ENCODE results near the gene NEU4.
"Not testable (repeated sequence)": the region's sequence is repeated elsewhere in the genome, so short reads cannot be mapped to it uniquely, and the experiment has no call there.

NEU4 gene

DNA sequence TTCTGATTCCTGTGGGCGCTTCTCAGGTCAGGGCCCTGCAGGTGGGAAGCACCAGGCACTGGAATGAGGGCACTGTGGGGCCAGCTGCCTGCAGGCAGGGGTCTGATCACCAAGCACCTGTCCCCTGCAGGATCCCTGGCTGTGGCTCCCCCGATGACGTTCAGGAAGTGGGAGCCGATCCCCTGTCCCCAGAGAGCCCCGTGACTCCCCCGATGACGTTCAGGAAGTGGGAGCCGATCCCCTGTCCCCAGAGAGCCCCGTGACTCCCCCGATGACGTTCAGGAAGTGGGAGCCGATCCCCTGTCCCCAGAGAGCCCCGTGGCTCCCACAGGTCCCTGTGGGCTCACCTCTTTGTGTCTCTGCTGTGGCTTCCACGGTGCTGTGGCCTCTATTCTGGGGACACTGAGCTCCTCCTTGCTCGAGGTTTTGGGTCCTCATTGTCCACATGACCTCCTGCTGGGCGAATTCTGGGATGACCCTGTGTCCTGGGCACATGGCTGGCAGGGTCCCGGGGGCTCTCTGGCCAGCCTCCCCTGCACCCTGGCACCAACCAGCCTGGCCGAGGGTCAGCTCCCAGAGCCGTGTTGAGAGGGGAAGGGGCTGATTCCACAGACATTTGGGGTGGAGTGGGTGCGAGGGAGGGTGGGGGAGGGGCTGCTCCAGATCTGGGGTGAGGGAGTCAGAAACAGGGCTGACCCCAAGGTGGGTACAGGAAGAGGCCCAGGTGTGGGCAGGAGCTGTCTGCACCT is 4.8 kb downstream of the NEU4 start:
- DNase-seq (ENCODE audit: low read depth in 2 of 2, low spot score in 1 of 2), result no peak

DNA sequence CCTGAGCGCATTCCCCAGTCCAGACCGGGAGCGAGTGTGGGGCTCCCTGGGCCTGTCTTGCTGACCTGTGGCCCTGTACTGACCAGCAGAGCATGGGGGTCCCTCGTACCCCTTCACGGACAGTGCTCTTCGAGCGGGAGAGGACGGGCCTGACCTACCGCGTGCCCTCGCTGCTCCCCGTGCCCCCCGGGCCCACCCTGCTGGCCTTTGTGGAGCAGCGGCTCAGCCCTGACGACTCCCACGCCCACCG is 5.3 kb downstream of the NEU4 start:
- no peak for DNase-seq (ENCODE audit: low read depth in 2 of 2, low spot score in 1 of 2)

DNA sequence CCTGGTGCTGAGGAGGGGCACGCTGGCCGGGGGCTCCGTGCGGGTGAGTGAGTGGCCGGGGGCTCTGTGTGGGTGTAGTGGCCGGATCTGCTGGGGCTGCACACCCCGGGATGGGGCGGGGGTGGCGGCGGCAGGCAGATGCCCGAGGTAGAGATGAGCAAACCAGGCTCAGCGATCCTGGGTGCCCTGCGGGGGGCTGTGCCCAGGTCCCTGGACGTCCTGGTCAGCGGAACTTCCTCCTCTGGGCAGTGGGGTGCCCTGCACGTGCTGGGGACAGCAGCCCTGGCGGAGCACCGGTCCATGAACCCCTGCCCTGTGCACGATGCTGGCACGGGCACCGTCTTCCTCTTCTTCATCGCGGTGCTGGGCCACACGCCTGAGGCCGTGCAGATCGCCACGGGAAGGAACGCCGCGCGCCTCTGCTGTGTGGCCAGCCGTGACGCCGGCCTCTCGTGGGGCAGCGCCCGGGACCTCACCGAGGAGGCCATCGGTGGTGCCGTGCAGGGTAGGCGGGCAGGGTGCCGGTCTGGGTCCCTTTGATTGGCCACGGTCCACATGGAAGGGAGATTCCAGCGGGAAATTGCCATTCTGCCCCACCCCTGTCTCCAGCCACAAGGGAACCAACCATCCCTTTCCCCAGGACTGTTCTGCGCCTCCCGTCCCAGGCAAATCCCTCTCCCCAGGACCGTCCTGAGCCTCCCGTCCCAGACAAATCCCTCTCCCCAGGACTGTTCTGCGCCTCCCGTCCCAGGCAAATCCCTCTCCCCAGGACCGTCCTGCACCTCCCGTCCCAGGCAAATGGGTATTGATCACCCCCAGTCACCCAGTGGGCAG is 5.9 kb downstream of the NEU4 start:
- no peak for DNase-seq (ENCODE audit: low read depth in 2 of 2, low spot score in 1 of 2)

DNA sequence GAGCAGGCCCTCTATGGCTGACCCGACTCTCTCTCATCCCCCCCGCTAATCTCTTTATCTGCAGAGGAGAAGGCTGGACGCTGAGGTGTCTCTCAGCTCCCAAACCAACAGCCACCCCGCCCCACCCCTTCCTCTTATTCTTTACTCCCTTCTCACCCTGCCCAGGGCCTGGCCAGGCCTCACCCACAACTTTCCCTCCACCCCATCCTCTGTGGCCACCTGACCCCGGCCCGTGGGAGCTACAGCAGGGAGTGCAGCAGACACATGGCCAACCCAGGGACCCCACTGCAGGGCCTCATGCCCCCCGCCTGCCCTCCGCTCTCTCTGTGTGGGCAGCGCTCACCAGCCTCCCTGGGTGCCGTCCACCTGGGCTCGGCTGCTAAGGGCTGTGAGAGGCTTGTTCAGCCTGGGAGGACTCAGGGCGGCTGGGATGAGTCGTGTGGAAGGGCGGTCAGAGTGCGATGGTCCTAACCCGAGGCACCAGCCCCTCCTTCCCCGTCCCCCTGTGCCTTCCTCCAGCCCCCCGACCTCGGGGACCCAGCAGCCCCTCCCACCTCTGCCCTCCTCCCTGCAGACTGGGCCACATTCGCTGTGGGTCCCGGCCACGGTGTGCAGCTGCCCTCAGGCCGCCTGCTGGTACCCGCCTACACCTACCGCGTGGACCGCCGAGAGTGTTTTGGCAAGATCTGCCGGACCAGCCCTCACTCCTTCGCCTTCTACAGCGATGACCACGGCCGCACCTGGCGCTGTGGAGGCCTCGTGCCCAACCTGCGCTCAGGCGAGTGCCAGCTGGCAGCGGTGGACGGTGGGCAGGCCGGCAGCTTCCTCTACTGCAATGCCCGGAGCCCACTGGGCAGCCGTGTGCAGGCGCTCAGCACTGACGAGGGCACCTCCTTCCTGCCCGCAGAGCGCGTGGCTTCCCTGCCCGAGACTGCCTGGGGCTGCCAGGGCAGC is 6.8 kb downstream of the NEU4 start:
- DNase-seq (ENCODE audit: low read depth in 2 of 2, low spot score in 1 of 2), result no peak

DNA sequence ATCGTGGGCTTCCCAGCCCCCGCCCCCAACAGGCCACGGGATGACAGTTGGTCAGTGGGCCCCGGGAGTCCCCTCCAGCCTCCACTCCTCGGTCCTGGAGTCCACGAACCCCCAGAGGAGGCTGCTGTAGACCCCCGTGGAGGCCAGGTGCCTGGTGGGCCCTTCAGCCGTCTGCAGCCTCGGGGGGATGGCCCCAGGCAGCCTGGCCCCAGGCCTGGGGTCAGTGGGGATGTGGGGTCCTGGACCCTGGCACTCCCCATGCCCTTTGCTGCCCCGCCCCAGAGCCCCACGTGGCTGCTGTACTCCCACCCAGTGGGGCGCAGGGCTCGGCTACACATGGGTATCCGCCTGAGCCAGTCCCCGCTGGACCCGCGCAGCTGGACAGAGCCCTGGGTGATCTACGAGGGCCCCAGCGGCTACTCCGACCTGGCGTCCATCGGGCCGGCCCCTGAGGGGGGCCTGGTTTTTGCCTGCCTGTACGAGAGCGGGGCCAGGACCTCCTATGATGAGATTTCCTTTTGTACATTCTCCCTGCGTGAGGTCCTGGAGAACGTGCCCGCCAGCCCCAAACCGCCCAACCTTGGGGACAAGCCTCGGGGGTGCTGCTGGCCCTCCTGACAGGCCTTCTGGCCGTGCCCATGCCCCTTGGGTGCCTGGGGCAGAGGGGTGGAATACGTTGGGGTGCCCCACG is 7.6 kb downstream of the NEU4 start:
- DNase-seq (ENCODE audit: low read depth in 2 of 2, low spot score in 1 of 2), result no peak

DNA sequence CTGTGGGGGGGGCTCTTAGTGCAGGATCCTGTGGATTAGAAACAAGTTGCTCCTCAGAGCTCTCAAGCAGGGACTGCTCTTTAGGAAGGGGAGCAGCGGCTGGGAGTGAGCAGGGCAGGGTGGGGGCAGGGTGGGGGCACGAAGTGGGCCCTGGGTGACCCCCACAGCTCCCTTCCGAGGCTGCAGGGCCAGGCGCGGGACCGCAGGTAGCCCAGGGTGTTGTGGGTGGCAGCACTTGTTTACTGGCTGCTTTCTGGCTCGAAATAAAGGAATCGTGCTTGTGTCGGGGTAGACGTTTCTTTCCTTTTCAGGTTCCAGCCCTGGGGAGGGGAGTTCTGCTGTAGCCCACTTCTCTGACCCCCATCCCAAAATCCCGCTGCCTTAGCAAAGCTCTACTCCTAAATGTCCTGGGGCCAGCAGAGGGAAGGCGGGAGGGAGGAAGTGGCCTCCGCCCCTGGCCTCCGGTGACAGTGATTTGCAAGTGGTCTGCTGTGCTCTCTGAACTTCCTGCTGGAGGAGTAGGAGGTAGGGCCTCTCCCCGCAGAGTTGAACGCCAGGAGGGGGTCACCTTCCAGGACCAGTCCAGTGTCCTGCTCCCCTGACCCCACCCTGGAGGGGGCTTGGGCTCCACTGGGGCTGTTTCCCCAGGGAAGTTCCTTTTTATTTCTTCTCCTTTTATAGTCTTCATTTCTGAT is 8.3 kb downstream of the NEU4 start:
- no peak for DNase-seq (ENCODE audit: low read depth in 2 of 2, low spot score in 1 of 2)

DNA sequence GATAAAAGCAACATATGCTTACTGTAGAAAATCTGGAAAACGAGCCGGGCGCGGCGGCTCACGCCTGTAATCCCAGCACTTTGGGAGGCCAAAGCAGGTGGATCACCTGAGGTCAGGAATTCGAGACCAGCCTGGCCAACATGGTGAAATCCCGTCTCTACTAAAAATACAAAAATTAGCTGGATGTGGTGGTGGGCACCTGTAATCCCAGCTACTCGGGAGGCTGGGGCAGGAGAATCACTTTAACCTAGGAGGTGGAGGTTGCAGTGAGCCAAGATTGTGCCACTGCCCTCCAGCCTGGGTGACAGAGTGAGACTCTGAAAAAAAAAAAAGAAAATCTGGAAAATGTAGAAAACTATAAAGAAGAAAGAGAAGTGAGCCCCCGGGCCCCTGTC is 8.8 kb downstream of the NEU4 start:
- not testable (repeated sequence) for DNase-seq (ENCODE audit: low read depth in 2 of 2, low spot score in 1 of 2)

DNA sequence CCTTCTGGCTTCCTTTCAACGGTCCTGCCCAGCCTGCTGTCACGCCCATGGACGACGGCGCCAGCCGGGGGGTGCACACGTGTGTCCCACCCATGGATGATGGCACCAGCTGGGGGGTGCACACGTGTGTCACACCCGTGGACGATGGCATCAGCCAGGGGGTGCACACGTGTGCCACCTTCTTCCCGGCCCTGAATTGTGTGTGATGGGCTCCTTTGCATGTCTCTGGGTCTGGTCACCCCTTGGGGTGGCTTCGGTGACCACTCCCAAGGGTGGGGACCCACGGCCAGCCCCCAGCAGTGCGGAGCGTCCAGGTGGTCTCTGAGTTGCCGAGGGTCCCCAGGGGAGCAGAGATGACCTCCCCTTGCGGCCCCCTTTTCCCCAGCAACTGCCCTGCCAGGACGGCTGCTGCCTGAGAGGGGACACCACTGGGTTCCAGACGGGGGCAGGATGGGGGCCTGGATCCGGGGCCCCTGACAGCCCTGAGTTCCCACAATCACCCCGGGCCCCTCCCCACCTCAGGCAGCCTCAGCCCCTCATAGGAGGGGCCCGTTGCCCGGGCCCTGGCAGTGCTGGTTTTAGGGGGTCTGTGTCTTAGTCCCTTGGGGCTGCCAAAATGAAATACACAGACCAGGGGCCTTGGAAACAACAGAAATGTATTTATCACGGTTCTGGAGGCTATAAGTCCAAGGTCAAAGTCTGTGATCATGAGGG is 9.4 kb downstream of the NEU4 start:
- no peak for DNase-seq (ENCODE audit: low read depth in 2 of 2, low spot score in 1 of 2)

DNA sequence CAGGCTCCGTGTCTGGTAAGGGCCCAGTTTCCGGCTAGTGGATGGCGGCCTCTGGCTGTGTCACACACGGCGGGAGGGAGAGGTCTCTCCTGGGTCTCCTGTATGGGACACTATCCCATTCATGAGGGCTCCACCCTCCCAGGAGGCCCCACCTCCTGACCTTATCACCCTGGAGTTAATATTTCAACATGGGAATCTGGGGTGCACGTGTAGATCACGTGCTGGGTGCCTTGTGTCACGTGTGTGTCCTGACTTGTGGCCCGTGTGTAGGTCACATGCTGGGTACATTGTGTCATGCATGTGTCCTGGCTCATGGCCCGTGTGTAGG is 9.9 kb downstream of the NEU4 start:
- no peak for DNase-seq (ENCODE audit: low read depth in 2 of 2, low spot score in 1 of 2)

DNA sequence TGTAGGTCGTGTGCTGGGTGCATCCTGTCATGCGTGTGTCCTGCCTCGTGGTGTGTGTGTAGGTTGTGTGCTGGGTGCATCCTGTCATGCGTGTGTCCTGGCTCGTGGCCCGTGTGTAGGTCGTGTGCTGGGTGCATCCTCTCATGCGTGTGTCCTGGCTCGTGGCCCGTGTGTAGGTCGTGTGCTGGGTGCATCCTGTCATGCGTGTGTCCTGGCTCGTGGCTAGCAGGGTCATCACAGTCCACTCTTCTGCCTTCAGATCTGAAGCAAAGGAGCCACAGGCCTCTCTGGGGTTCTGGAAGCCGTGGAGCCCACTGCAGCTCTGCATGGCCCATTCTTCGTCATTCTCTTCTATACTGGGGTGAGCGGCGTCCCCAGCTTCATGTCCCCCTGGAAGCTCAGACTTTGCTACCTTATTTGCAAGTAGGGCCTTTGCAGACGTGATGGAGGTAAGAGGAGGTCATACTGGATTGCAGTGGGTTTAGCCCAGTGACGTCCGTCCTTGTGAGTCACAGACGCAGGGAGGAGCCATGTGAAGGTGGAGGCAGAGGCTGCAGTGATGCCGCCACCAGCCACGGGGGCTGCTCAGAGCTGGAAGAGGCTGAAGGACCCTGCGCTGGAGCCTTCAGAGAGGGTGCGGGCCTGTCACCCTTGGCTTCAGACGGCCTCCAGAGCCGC is 11.1 kb downstream of the NEU4 start:
- not testable (repeated sequence) for DNase-seq (ENCODE audit: low read depth in 2 of 2, low spot score in 1 of 2)

DNA sequence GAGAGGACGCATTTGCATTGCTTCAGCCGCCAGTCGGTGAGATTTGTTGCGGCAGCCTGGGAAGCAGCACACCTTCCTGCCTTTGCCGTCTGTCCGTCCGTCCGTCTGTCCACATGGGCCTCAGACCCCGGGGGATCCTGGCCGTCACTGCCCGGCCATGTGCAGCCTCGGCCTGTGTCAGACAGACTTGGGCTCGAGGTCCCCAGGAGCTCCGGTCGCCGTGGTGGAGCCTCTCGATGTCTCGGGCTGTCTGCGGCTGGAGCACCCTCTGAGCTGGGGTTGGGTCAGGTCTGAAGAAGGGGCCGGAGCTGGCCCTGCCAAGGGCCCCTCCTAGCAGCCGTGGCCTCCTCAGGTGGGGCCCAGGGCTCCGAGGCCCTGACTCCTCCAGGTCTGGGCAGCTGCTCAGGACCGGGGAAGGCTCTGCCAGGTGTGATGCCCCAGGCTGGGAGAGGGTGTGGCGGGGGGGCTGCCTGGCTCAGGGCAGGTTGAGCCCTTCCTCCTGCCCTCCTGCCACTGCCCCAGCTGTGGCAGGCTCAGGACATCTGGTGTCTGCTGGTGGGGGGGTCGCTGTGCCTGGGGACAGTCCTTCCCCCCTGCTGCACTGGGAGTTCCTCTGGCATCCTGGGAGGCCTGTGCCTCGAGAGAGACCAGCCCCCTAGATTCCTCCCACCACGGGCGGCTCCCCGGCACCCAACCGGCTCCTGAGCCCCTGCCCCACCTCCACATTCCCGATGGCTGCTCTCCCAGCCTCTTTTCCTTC is 11.8 kb downstream of the NEU4 start:
- DNase-seq (ENCODE audit: low read depth in 2 of 2, low spot score in 1 of 2), result no peak

DNA sequence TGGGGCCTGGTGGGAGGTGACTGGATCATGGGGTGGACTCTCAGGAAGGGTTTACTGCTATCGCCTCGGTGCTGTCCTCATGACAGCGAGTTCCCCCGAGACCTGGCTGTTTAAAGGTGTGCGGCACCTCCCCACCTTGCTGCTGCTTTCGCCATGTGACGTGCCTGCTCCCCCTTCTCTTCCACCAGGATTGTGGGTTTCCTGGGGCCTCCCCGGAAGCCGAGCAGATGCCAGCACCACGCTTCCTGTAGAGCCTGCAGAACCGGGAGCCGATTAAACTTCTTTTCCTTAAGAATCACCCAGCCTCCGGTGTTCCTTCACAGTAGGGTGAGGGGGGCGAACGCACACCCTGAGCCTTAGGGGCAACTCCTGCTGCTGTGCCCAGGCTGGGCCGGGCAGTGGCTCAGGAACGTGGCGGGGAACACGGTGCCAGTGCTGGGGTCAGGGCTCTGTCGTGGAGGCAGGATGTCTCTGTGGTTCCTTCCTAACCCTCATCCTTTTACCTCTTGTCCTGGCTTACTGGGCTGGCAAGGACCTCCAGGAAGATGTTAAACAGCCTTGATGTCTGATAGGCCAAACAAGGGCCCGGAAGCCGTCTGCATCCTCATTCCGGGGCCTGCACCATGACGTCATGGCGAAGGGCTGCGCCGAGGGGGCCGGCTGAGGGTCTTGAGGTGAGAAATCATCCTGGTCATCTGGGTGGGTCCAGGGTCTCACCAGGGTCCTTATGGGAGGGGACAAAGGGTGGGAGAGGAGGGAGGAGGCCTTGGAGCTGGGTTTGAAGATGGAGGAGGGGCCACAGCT is 12.7 kb downstream of the NEU4 start:
- no peak for DNase-seq (ENCODE audit: low read depth in 2 of 2, low spot score in 1 of 2)

DNA sequence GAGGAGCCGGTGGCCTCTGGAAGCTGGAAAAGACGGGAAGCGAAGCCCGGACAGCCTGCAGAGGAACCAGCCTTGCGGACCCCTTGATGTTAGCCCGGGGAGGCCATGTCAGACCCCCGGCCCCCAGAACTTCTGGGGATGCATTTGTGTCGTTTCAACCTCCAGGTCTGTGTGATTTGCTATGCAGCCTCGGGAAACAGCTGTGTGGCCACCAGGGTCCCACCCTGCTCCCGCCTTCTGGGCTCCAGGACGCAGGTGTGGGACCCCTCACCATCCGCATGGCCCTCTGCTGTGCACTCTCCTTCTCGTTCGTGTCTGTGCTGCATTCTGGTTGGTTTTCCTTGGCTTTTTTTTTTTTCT is 13.3 kb downstream of the NEU4 start:
- no peak for DNase-seq (ENCODE audit: low read depth in 2 of 2, low spot score in 1 of 2)

DNA sequence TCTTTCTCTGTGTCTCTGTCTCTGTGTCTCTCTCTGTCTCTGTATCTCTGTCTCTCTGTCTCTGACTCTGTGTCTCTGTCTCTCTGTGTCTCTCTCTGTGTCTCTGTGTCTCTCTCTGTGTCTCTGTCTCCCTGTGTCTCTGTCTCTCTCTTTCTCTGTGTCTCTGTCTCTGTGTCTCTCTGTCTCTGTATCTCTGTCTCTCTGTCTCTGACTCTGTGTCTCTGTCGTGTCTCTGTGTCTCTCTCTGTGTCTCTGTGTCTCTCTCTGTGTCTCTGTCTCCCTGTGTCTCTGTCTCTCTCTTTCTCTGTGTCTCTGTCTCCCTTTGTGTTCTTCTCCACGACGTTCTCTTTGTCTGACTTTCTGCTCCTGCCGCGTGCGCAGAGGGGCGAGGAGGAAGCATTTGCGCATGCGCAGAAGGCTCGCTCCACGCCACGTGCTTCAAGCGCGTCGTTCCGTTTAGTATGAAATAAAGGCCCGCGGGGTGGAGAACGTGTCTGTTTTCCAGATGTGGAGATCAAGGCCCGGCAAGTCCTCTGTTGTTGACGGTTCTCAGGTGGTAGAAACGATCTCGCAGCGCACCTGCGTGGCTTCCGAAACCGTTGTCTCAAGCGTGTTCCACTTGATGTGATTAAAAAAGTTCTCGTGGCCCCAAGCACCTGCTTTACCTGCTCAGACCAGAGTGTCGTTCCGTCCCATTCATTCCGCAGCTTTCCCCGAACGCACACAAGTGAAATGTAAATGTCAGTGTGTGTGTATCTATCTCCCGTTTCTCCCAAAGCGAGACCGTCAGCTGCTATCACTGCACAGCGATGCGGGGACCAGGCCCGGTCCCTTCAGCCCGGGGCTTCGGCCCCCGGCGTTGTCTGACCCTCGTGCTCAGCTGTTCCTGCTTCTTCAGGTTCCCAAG is 14.8 kb downstream of the NEU4 start:
- DNase-seq (ENCODE audit: low read depth in 2 of 2, low spot score in 1 of 2), result not testable (repeated sequence)

DNA sequence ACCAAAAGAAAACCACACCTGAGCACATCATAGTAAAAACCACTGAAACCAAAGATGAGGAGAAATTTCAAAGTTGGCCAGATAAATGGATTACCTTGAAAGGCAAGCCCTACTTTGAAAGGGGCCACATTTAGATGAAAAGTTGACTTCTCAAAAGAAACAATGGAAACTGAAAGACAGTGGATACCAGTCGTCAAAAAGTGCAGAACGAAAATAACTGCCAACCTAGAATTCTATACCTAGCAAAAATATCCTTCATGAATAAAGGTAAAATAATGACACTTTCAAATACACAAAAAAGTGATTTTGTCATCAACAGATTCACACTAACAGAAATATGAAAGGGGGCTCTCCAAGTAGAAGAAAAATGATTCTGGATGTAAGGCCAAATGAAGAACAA is 18.4 kb downstream of the NEU4 start:
- DNase-seq (ENCODE audit: low read depth in 2 of 2, low spot score in 1 of 2), result no peak

DNA sequence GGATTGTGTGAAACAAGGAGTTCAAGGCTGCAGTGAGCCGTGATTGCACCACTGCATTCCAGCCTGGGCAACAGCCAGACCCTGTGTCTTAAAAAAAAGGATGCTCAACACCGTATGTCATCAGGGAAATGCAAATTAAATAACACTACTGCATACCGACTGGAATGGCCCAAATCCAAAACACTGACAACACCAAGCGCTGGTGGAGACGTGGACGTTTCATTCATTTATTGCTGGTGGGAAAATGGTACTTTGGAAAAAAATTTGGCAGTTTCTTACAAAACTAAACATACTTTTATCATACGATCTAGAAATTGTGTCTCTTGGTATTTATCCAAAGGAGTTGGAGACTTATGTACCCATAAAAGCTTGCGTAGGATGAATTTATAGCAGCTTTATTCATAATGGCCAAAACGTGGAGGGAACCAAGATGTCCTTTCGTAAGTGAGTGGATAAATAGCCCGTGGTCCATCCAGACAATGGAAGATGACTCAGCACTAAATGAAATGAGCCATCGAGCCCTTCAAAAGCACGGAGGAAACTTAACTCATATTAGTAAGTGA is 24.2 kb downstream of the NEU4 start:
- DNase-seq (ENCODE audit: low read depth in 2 of 2, low spot score in 1 of 2), result no peak

Measured in stimulated activated CD8-positive, alpha-beta memory T cell treated with anti-CD3 and anti-CD28 coated beads, Interleukin-4, amount 100 ng/mL, for 1 hour (primary cell).